Ascending aorta (tissue), 2 donors: ENCODE results near the gene PSME1. TPM values are rescaled to one million over a fixed set of nuclear protein-coding genes. Genes with fewer than 3 reads are reported as not detected.

Experiments
- DNase-seq, 2 donors: peaks; one replicate each; pipeline ENCODE4 v3.0.0-alpha.2; 2019; ENCODE audit warnings: low spot score in 2 of 2
- H3K27ac ChIP-seq, 2 donors: fragments of 200-600 bp; sonication (generic); one replicate each; pipeline ENCODE4 v1.5.1; 2016 to 2017; ENCODE audit warnings: mild to moderate bottlenecking in 1 of 2
- H3K27me3 ChIP-seq: fragments of 200-600 bp; sonication (generic); one replicate; pipeline ENCODE4 v1.5.1; 2017
- H3K36me3 ChIP-seq, 2 donors: fragments of 200-600 bp; sonication (generic); one replicate each; pipeline ENCODE4 v1.5.1; 2016
- H3K4me1 ChIP-seq, 2 donors: fragments of 200-600 bp; sonication (generic); one replicate each; pipeline ENCODE4 v1.5.1; 2016 to 2017; ENCODE audit warnings: mild to moderate bottlenecking in 1 of 2
- H3K4me3 ChIP-seq, 2 donors: fragments of 200-600 bp; sonication (generic); one replicate each; pipeline ENCODE4 v1.5.1; 2016 to 2017; ENCODE audit warnings: mild to moderate bottlenecking in 1 of 2
- H3K9me3 ChIP-seq, 2 donors: fragments of 200-600 bp; sonication (generic); one replicate each; pipeline ENCODE4 v1.5.1; 2016
- CTCF ChIP-seq, 3 experiments: fragments of 200-600 bp in 2 of 3; fragments of 450-650 bp in 1 of 3; sonication (generic) in 2 of 3; IDR thresholded peaks; one replicate each; pipeline ENCODE4 v1.5.1; 2016 to 2019; ENCODE audit warnings: antibody characterized with exemption in 3 of 3, mild to moderate bottlenecking in 1 of 3, moderate library complexity in 1 of 3
- intact Hi-C: fragments of 100-400 bp; cut with DNase I; formaldehyde crosslinking; loops from one replicate; pipeline ENCODE4 v1.15.1; 2023
- total RNA-seq: library from RNA; depleted of rRNA; stranded (reverse); fragments of >200 nt; gene quantifications from one replicate; pipeline ENCODE4 v1.1.0, GENCODE V29; 2016

The PSME1 gene
- total RNA-seq, 1 donor from 2014 or later = 55.5 TPM

GRCh38 chr14:24150567-24150966 is 14.6 kb downstream of the PSME1 start:
- TF ChIP-seq CTCF (IDR thresholded peaks at IDR 0.05) = no peak
- H3K27ac ChIP-seq = no peak overlapping the region
- H3K9me3 ChIP-seq = no peaks in the 10 kb centered on the region
- H3K36me3 ChIP-seq = peaks cover 43 to 66% of the 10 kb centered on the region in 2 donors
- intact Hi-C loops = no loop called here
- no peak overlapping the region for H3K4me3 ChIP-seq
- no peaks in the 10 kb centered on the region for H3K27me3 ChIP-seq
- no peak for DNase-seq
- peaks cover 14 to 17% of the 10 kb centered on the region in 2 donors for H3K4me1 ChIP-seq

GRCh38 chr14:24150993-24151392 is 15.0 kb downstream of the PSME1 start:
- peaks cover 48 to 71% of the 10 kb centered on the region in 2 donors for H3K36me3 ChIP-seq
- H3K4me3 ChIP-seq = no peak overlapping the region
- intact Hi-C loops = no loop called here
- no peak for TF ChIP-seq CTCF (IDR thresholded peaks at IDR 0.05)
- H3K4me1 ChIP-seq = peaks cover 9 to 13% of the 10 kb centered on the region in 2 donors
- no peak for DNase-seq
- no peaks in the 10 kb centered on the region for H3K9me3 ChIP-seq
- no peaks in the 10 kb centered on the region for H3K27me3 ChIP-seq
- no peak overlapping the region for H3K27ac ChIP-seq

- Histone ChIP-seq H3K27me3 (no peaks in the 10 kb centered on the region), H3K4me3 (no peak overlapping the region), H3K9me3 (no peaks in the 10 kb centered on the region), H3K27ac (no peak overlapping the region), H3K4me1 (peaks cover 8 to 13% of the 10 kb centered on the region in 2 donors), H3K36me3 (peaks cover 53 to 76% of the 10 kb centered on the region in 2 donors)
- no peak for TF ChIP-seq CTCF (IDR thresholded peaks at IDR 0.05)
- intact Hi-C loops = no loop called here
- no peak for DNase-seq
Measured at GRCh38 chr14:24151404-24152080, 15.5 kb downstream of the PSME1 start.

- intact Hi-C loops = no loop called here
- no peak overlapping the region for H3K4me3 ChIP-seq
- H3K27me3 ChIP-seq = no peaks in the 10 kb centered on the region
- H3K27ac ChIP-seq = no peak overlapping the region
- H3K9me3 ChIP-seq = no peaks in the 10 kb centered on the region
- no peak for DNase-seq
- no peak for TF ChIP-seq CTCF (IDR thresholded peaks at IDR 0.05)
- peaks cover 57 to 85% of the 10 kb centered on the region in 2 donors for H3K36me3 ChIP-seq
- no peaks in the 10 kb centered on the region for H3K4me1 ChIP-seq
Measured at GRCh38 chr14:24155100-24155499, 19.1 kb downstream of the PSME1 start.

GRCh38 chr14:24156840-24157239 is 20.8 kb downstream of the PSME1 start:
- H3K27me3 ChIP-seq = no peaks in the 10 kb centered on the region
- intact Hi-C loops = no loop called here
- DNase-seq = no peak
- H3K4me1 ChIP-seq = no peaks in the 10 kb centered on the region
- H3K36me3 ChIP-seq = peaks cover 45 to 74% of the 10 kb centered on the region in 2 donors
- no peak overlapping the region for H3K4me3 ChIP-seq
- no peak for TF ChIP-seq CTCF (IDR thresholded peaks at IDR 0.05)
- H3K9me3 ChIP-seq = no peaks in the 10 kb centered on the region
- H3K27ac ChIP-seq = no peak overlapping the region
